Activated CD4-positive, CD25-positive, alpha-beta regulatory T cell treated with anti-CD3 and anti-CD28 coated beads, Interleukin-2, amount 50 U/mL, for 24 hours (primary cell): ENCODE data around the gene MCC.

Experiments
- ATAC-seq, 2 donors: fragments of 150-1000 bp; cut with Tn5 transposase; one replicate each; pipeline ENCODE4 v1.10.0; 2021; ENCODE audit warnings: mild to moderate bottlenecking in 1 of 2, moderate library complexity in 1 of 2

MCC gene

DNA sequence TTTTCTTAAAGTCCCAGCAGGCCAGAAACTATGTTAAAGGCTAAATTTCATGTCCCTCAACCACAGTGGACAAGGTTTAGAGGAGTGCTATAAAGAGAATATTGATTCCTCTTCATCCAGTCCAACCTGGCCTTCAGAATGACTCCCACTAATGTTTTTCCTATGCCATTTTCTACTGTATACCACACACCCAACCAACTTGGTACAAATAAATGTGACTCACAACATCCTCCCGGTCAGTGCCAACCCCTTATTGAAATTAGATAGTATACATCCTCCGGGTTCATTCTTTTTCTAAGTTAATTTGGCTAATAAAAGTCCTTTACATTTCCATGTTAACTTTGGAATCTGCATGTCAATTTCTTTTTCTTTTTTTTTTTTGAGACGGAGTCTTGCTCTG lies 268.6 kb downstream of the MCC start:
- ATAC-seq: no peak

DNA sequence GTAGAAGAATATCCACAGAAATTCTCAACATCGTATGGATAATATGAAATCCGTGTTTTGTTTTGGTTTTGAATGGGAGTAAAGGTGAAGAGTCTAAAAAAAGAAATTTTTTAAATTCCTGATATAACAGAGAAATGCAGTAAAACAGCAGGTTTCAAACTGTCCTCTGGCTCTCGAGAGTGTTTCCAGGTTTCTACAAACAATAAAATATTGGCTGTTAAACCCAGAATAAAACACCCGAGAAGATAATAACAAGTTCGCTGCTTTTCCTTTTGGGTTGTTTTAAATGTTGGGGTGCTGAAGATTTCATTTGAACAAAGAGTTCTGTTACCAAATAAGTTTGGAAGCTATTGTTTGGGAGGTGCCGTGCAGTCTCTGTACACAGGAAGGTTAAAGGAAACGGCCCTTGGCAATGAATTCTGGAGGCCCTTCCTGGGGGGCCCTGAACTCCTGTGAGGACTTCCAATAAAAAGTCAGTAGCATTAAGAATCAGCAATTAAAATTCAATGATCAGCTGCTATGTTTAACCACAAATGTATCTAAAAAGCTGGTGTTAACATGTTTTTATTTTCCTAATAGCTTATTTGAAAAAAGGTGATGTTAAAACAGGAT lies 269.2 kb downstream of the MCC start:
- ATAC-seq: no peak

GRCh38 chr5:113218200-113218599 lies 270.1 kb downstream of the MCC start:
- no peak for ATAC-seq

DNA sequence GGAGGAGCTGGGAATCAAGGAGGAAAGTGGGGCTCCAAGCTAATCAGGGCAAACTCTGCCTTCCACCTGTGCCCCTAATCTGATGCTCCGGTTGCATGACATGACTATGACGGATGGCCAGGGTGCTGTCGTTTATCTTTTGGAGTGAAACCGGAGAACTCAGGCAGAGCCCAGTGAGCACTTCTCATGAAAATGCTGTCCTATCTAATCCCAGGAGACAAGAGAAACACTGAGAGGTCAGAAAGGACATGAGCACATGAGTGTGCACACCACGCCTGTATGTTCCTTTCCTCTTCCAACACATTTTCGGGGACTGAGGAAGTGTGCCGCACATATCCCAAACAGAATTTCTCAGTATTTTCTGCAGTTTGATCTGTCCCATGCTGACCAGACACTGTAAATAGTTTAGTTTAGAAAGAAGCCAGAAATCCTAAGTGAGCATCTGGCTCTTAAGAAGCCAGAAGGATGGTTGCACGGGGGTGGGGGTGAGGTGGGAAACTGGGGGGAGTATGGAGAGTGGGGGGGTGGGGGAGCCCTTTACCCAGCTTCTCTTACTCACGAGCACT lies 270.6 kb downstream of the MCC start:
- no peak for ATAC-seq

DNA sequence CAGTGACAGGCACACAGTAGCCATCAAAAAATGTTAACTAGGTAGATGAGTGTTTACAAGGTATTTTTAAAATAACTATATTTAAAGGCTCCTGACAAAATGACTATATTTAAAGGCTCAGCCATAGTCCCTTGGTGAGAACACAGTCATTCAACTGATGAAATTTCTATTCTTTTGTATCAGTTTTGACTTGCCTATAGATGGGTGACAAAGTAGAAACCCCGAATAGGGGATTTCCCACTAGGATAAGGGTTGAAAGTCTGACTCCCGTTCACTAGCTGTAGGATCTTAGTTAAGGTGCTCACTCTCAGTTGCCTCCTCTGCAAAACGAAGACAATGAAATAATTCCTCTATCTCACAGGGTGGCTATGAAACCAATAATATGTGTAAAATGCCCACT lies 271.7 kb downstream of the MCC start:
- ATAC-seq: peak in 1 of 2 donors; percentile 13

DNA sequence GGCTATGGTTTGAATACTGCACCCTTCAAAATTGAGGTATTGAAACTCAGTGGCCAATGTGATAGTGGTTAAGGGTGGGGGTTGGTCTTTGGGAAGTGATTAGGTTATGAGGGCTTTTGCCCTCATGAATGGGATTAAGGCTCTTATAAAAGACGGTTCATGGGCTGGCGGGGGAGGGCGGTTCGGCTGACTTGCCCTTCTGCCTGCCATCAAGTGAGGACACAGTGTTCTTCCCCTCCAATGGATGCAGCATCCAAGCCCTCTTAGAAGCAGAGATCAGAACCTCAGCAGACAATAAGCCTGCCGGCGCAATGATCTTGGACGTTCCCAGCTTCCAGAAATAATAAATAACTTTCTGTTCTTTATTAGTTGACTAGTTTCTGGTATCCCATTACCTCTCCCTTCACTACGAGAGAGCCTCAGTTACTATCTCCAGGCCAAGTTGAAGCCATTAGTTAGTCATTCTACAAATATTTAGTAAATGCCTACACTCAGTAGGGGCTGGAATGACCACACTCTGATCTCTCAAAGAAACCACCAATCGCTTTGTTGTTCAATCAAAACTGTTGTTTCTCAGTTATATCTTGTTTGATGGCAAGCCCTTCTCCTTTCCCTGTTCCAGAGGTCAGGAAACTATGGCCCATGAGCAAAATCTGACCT lies 272.7 kb downstream of the MCC start:
- ATAC-seq: no peak

DNA sequence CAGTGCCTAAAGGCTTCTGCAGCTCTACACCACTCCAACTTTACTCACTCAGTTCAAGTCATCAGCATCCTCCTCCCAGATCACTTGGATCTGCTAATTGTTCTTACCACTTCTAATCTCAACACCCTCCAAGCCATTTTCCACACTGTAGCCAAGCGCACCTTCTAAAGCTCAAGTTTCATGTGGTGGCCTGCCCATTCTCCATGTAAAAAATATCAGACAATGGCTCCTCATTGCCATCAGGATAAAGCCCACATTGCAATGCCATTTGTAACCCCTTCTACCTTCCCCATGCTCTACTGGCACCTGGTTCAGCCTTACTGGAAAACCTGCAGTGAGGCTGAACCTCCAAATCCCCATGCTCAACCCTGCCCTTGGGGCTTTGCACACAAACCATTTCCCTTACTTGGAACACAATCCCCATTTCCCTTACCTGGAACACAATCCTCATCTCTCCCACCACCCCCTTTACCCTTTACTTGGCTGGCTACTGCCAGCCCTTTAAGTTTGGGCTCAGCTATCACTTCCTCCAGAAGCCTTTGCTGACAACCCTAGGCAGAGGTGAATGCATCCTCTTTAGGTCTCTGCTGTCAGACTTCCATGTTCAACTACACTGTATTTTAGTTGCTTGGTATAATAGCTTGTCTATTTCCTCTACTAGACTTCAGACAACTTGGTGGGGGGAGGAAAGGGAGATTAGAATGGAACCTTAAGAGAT lies 273.5 kb downstream of the MCC start:
- ATAC-seq: no peak

DNA sequence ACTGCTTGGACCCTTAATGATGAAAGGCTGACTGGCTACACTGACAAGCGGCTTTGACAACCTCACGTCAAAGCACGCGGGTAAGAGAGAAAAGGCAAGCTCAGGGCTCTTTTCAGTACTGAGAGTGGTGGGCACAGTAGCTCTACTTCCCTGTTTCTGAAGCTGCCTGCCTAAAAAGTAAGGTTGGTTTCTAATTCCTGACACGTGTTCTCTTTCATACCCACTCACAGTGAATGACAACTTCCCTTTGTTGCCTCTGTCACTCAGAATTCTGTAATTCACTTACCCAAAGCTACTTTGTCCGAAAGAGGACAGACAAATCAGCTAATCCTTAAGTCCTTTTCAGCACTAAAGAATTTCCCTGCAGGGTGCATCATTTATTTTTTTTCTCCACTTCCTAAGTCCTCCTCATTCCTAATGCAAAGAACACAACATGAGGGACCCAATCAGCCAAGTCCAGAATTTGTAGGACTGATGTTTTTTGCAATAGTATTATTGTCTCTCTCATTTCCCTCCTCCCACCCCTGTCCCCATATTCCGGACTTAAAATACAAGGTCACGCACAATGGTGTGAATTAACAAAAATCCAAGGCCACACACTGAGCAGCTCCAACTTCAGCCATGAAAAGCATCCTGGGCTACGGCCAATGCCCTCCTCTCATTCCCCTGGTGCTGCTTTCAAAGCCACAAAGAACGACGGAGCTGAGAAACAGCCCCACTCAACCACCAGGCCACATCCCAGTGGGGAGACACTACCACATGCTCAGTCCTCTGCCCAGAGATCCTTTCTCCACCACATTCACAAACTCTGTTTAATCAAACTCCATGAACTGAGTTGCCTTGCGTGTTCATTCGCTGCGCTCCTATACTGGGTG lies 274.5 kb downstream of the MCC start:
- ATAC-seq: no peak

DNA sequence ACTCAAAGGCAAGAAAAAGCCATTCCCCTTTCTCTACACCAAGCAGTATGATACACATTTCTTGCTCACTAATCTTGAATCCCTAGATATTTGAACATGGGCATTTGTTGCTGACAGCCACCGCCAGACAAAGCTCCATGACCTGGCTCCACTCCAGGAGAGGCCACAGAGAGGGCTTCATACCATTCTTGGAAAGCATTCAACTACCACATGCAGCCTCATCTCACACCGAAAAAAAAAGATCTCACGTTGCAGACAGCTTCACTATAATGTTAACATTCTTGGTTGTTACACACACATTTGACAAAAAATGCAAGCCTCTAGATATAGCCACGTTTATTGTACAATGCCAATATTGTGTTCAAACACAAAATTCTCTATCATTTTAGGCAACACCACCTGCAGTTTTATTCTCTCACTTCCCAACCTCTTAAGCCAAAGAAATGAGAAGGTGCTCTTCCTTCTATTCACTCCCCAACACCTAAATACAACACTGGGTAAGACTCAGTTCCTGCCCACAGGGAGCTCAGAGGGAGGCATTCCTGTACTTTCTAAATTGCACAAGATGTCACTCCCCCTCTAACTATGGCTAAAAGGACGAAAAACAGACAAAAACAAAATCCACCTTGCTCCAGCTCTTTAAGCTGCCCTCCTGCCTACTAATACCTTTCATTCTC lies 275.9 kb downstream of the MCC start:
- ATAC-seq: no peak

DNA sequence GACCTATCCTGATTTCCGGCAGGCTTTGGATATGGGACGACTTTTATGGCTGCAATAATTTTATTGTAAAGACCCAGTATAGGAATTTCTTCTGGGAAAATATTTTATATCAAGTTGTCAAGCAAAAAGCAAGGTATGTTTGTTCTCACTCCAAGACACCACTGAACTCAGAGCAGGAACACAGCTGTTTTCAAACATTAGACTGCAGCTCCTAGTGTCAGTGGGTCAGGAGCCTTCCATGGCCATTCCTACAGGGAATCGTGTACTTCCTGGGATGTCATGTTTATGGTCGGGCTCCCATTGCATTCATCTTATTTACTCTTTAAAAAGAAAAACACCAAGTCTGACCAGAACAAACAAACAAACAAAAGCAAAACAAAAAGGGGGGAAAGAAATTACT lies 278.8 kb downstream of the MCC start:
- ATAC-seq: no peak

DNA sequence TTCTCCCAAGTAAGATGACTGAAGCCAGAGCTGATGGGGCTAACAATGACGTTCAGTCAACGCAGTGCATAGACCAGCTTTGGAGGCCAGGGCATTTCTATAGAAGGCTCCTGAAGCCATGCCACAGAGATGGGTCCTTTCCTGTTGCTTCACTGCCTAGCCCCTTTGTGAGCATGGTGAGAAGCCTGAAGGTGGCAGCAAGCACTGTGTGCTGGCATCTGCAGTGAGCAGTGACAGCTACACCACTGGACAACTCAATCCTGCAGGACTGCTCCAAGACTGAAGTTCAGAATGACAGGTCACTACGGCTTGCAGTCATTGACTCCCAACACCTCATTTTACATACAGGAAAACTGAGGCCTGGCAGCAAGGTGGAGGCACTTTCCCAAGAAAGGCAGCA lies 282.4 kb downstream of the MCC start:
- no peak for ATAC-seq

DNA sequence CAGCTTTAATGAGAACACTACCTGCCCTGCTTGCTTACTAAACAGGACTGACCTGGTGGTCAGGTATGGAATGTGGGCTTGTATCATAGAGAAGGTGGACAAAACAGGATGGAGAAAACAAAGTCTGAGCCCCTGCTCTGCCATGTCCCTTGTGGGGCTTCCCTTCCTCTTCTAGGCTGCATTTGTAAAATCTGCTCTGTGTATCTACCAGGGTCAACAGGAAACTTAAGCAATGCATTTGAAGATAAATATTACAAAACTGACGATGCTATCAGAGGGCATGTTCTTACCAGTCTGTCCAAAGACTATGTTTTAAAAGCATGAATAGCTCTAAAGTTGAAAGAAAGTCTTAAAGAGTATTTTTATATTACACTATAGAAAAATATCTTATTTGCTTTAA lies 282.9 kb downstream of the MCC start:
- no peak for ATAC-seq

GRCh38 chr5:113204525-113205161 lies 283.6 kb downstream of the MCC start:
- ATAC-seq: no peak

DNA sequence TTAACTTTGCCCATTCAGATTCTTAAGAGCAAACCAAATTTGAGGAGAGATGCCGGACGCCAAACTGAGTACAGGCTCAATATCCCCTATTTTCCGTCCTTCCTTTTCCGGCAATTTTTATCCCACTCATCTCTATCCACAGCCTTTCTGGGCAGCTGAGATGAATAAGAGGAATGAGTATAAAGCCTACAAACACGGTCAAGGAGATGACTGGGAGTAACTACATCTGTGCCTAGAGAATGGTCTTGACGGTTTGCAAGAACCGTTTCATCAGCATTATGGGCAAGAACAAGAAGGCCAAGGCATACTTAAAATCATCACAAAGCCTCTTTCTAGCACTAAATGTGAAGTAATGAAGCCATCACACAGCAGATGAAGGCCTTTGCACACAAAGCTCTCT lies 284.3 kb downstream of the MCC start:
- no peak for ATAC-seq

DNA sequence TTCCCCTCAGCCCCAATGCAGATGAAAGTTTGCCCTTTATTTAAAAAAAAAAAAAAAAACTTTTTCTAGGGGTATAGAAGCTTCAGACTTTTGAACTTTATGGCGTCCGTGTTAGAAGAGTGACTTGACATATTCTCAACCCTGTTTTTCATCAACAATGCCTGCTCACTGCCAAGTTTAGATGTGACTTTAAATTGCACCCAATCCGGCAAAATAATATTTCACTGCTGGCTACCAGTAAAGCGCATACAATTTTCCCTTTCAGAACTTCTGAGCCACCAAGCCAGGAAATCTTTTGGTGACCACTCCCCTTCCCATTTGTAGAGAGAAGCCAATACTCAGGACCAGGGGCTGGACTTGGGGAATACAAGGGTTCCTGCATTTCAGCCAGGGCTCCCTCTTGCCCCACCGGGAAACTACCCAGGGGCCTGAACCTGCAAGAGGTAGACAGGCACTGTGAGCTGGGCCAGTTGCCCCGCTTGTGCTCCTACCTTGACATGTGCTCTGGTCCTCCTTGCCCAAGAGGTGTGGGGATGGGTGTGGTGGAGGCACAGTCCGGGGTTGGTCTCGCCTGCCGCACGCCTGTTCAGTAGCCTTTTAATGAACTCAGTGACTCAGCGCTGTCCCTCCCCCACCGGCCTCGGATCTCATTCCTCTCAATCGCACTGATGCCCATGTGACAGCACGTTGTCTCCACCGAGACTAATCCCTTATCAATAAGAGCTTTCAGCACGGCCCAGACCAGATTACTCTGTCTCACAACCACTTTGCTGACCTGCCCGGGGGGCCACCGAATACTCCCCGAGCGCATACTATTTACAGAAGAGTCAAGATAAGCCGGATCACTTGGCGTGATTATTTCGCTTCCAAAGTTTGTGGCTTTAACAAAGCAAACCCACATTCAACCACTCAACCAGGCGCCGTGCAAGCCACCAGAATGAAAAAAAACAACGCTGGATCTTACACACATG lies 285.2 kb downstream of the MCC start:
- no peak for ATAC-seq

GRCh38 chr5:113202287-113202686 lies 286.0 kb downstream of the MCC start:
- no peak for ATAC-seq

DNA sequence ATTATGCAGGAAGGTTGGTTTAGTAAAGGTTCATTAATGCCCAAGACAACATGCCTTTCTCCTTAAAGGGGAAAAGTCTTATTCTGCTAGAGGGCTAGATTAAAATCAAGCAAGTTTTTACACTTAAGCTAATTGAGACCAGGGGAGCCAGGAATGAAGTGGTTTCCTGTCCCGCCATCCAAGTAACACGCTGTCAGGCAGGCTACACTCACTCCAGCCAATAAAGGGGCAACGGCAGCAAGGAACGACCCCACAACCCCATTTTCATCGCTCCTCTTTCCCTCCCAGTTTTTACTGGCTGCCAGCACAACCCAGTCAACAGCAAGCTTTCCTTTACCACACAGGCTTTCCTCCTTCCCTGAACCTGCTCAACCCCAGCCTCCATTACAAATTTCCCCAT lies 286.5 kb downstream of the MCC start:
- ATAC-seq: no peak

DNA sequence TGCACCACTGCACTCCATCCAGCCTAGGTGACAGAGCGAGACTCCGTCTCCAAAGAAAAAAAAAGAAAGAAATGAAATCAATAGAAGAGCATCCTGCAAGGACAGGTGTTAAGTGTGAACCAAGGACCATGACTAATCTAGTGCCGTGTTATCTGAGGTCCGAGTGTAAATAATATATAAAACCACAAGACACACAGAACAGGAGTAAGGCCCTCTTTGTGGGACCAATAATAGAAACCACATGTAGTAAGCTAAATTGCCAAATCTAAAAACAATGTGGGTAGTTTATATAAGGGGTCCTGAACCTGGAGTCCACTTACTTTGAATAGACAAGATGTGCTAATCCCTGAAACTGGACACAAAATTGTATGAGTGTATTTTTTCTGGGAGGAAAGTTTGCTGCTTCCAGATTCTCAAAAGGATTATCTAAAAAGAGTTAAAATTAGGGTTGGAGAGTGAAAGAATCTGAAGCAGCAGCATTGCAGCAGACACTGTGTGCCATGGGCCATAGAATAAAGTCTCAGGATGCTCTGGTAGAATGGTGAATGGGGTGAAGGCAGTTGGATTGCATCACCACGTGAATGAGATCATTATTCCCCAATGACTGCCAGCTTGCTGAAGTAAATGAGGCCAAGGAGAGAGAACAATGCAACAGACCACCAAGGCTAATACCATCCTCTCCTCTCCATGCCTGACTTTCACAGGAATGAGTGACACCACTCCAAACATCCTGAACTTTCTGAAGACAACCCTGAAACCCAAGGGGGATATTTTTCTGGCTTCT lies 288.9 kb downstream of the MCC start:
- ATAC-seq: no peak

DNA sequence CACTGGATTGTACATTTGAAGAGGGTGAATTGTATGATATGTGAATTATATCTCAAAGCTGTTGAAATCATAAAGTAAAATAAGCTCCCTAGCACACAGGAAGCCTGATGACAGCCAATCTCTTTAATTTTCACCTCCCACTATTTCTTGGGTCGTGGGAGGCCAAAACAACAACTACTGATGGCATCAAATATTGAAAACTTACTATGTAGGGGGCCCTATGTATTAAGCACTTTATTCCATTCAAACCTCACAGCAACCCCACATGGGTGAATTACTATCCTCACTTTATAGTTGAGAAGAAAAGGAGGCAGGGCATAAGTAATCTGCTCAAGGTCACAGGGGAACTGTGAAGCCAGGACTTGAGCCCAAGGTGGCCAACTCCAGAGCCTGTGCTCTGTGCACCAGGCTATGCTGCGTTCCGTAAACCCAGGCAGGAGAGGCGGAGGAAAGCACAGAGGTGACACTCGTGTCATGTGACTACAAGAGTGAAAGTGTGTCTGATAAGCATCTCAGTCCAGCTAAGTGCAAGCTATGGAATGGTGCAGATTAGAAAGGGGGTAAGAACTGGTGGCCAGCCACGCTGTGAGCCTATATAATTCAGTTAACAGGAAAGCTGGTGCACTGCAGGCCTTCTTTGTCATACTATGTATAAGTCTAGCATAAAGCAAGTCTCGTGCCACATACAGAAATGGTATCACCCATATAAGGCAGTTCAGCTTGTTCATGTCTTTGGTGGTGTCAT lies 290.6 kb downstream of the MCC start:
- ATAC-seq: no peak
